ENCODE measurements around the gene PLXNA4. TPM values are rescaled to one million over a fixed set of nuclear protein-coding genes. Genes with fewer than 3 reads are reported as not detected.

Gene PLXNA4
- total and polyA plus RNA-seq, 9 of the 15 experiments (the other 6 are each of a cell fraction or from before 2014, with no cell fraction given), result under 0.01 to 0.09 TPM; not detected in 7

GRCh38 chr7:132554446-132554845 is 21.8 kb downstream of the PLXNA4 start (continued):
- no peak for TF ChIP-seq USF1 (CRISPR knock-in tag; IDR thresholded peaks at IDR 0.05)
- TF ChIP-seq NELFE (IDR thresholded peaks at IDR 0.05; ENCODE audit: insufficient read depth, insufficient read length), result no peak
- no peak for TF ChIP-seq ZHX1 (conservative IDR thresholded peaks at IDR 0.05; ENCODE audit: low read length)
- no peak for TF ChIP-seq ATF7 (IDR thresholded peaks at IDR 0.05)

GRCh38 chr7:132553031-132553430 is 23.2 kb downstream of the PLXNA4 start:
- no peak overlapping the region for H3K27ac ChIP-seq (ENCODE audit: extremely low read depth, low read depth, low read length)
- H3K4me1 ChIP-seq (replicated peaks in 1 of 2; ENCODE audit: control insufficient read depth in 2 of 2, insufficient read depth in 2 of 2, low read length in 2 of 2), result no peaks in the 10 kb centered on the region
- FAIRE-seq (no peak), ATAC-seq (no peak), DNase-seq (ENCODE audit: extremely low read depth in 1 of 4, low spot score in 3 of 4) (no peak)
- H3K9me1 ChIP-seq (ENCODE audit: control insufficient read depth, insufficient read depth, low read length), result no peaks in the 10 kb centered on the region
- TF ChIP-seq GABPA (tag; conservative IDR thresholded peaks at IDR 0.05; ENCODE audit: low read depth) (no peak), ATF3 (IDR thresholded peaks at IDR 0.05) (no peak), ATF3 (CRISPR knock-in tag; conservative IDR thresholded peaks at IDR 0.05) (no peak), NR1H2 (CRISPR knock-in tag; IDR thresholded peaks at IDR 0.05) (no peak), NCOA6 (IDR thresholded peaks at IDR 0.05) (no peak), MBD2 (IDR thresholded peaks at IDR 0.05; ENCODE audit: borderline replicate concordance, low read depth) (no peak), ZNF436 (CRISPR knock-in tag; IDR thresholded peaks at IDR 0.05) (no peak), HDAC8 (tag; IDR thresholded peaks at IDR 0.05) (no peak), ARID3A (IDR thresholded peaks at IDR 0.05; ENCODE audit: borderline replicate concordance, low read depth, low read length) (no peak), YBX1 (IDR thresholded peaks at IDR 0.05) (no peak), SAP30 (IDR thresholded peaks at IDR 0.05; ENCODE audit: borderline replicate concordance, insufficient read depth, low read depth, low read length, poor library complexity, severe bottlenecking) (no peak), RBM39 (optimal IDR thresholded peaks at IDR 0.05; ENCODE audit: low read depth, low read length) (no peak)
- CTCF ChIA-PET (ENCODE audit: low intra/inter-chr PET ratio), result no interaction called here
- POLR2A ChIA-PET, result interaction anchor here (1.3 kb wide), 1 partner anchor 9 kb away, joined by 3 read pairs; no protein-coding TSS in a partner anchor
- no peaks in the 10 kb centered on the region for H3K27me3 ChIP-seq (ENCODE audit: control insufficient read depth in 2 of 2, insufficient read depth in 2 of 2, low read length in 2 of 2)
- H3K79me2 ChIP-seq (ENCODE audit: control insufficient read depth, insufficient read depth, low read length), result no peaks in the 10 kb centered on the region
- no peaks in the 10 kb centered on the region for H3K36me3 ChIP-seq (ENCODE audit: control insufficient read depth, insufficient read depth, low read length)
- WGBS (ENCODE audit: insufficient coverage, low coverage, missing lambda C conversion rate), result 0% methylated on average over 3 of the region's 3 CpGs
- H3K4me2 ChIP-seq (ENCODE audit: insufficient read depth, low read length), result no peak overlapping the region
- intact Hi-C loops (cut with micrococcal nuclease), result no loop called here
- H3K4me3 ChIP-seq, result no peak overlapping the region
- no peak overlapping the region for H3K9ac ChIP-seq (ENCODE audit: insufficient read depth in 1 of 2, low read depth in 2 of 2, low read length in 2 of 2)
- no TSS peak for BruUV-seq (replicated peaks)
- H2AFZ ChIP-seq (ENCODE audit: low read depth, low read length), result no peak overlapping the region
- no peaks in the 10 kb centered on the region for H3K9me3 ChIP-seq (replicated peaks; ENCODE audit: control insufficient read depth, insufficient read depth, low read depth, low read length)
- no peaks in the 10 kb centered on the region for H4K20me1 ChIP-seq (replicated peaks; ENCODE audit: control insufficient read depth, insufficient read depth, low read length)
- in situ Hi-C loops (cut with MboI), result no loop called here
